HG02943 (cell line): ENCODE results near the gene CCDC77.
"Not testable (repeated sequence)": the region's sequence is repeated elsewhere in the genome, so short reads cannot be mapped to it uniquely, and the experiment has no call there.

Experiments
- ATAC-seq: cut with Tn5 transposase; IDR thresholded peaks from one replicate; pipeline ENCODE4 v1.9.1; 2021; ENCODE audit warnings: mild to moderate bottlenecking, low read depth, moderate library complexity; ENCODE audit not compliant: unreplicated experiment

The CCDC77 gene

GRCh38 chr12:401235-402028 lies at the start of gene CCDC77:
TSS of gene CCDC77 (plus strand) at chr12:401644. CDS start at chr12:409384, 7,740 bp downstream.
- ATAC-seq = peak; percentile 95

DNA sequence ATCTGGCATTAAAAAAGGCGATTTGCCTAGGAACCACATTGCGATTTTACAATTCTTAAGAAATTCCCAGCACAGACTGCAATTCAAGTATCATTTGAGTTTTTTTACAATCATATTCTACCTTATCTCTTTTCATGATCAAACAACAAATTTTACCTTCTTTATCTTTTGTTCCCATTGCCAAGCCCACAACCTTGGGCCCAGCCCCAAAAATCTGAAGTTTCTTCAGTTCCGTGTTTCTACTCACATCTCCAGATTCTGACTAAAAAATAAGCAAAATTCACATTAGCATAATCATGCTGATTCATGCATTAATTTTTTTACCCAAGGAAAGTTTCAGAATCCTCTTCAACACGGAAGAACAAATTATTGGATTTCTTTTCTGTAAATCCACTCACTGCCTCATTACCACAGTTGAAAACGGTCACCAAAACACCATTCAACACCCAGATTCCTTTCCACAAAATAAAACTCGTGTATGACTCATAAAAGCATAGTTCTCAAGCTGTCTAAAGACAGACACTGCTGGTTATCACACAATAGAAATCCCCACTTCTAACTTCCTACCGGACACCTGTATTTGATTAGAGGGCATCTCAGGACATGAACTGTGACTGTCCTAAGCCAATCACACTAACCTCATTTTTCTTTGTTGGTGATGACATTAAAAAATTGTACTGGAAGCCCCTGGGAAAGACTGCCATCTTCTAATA lies 45.0 kb upstream of the CCDC77 start:
- ATAC-seq = no peak

- ATAC-seq = no peak
These were observed 42.4 kb upstream of the CCDC77 start for GRCh38 chr12:359091-359490.

- ATAC-seq = no peak
These were observed 34.6 kb upstream of the CCDC77 start for GRCh38 chr12:366820-367219.

GRCh38 chr12:367972-368371 lies 33.5 kb upstream of the CCDC77 start:
- no peak for ATAC-seq

- not testable (repeated sequence) for ATAC-seq
These were observed 30.5 kb upstream of the CCDC77 start for GRCh38 chr12:370739-371485.

- ATAC-seq = no peak
These were observed 14.8 kb upstream of the CCDC77 start for GRCh38 chr12:386651-387050.

- ATAC-seq = no peak
These were observed 13.4 kb upstream of the CCDC77 start for GRCh38 chr12:388012-388411.

GRCh38 chr12:388541-389141 lies 12.8 kb upstream of the CCDC77 start:
- peak; percentile 19 for ATAC-seq

GRCh38 chr12:389142-390096 lies 12.0 kb upstream of the CCDC77 start, which contains the start of gene KDM5A:
TSS of gene KDM5A (minus strand) at chr12:389320. CDS start at chr12:389091, 229 bp downstream.
- peak; percentile 94 for ATAC-seq

DNA sequence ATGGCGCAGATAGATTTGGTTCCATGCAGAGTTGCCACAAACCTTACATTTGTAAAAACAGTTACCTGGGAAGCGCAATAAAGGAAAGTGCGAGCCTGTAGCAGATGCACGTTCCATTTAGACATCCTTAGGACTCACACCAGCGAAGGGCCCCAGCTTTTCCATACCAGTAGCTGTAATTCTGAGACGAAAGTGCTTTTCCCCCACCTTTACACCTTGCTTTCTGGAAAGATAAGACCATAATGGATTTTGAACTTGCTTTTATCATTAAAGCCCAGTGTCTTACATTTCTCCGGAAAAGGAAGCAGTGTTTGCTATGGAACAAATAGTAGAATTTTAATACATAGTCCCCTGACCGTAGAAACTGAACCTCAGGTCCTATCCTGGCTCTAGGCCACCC lies 616 bp upstream of the CCDC77 start:
- no peak for ATAC-seq

DNA sequence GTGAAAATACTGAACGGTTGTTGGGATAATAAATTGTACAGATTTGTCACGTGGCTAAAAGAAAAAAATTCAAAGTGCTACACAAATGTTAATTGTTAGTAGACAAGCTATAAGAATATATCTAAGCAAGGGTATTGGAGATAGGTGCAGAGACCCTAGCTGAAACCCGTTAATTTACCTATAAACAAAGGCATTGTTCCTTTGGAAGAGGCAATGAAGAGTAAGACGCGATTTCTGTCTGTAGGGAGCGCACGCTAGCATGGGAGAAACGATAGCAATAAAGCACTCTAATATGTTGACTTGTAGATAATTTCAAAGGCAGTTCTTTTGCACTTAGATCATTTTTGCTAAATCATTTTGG lies 565 bp downstream of the CCDC77 start:
- no peak for ATAC-seq

GRCh38 chr12:414859-415258 lies 13.4 kb downstream of the CCDC77 start:
- ATAC-seq = no peak

DNA sequence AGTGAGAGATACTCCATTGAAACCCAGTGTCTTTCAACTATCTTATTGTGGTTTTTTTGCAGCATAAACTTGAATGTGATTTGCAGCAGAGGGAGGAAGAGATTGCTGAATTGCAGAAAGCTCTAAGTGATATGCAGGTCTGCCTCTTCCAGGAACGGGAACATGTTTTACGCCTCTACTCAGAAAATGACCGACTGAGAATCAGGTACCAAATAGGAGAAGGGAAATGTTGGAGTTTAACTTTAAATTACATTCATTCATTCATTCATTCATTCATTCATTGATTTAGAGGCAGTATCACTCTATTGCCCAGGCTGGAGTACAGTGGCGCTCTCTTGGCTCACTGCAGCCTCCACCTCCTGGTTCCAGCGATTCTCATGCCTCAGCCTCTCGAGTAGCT lies 17.0 kb downstream of the CCDC77 start:
- no peak for ATAC-seq

GRCh38 chr12:422526-422925 lies 21.1 kb downstream of the CCDC77 start:
- ATAC-seq = no peak

DNA sequence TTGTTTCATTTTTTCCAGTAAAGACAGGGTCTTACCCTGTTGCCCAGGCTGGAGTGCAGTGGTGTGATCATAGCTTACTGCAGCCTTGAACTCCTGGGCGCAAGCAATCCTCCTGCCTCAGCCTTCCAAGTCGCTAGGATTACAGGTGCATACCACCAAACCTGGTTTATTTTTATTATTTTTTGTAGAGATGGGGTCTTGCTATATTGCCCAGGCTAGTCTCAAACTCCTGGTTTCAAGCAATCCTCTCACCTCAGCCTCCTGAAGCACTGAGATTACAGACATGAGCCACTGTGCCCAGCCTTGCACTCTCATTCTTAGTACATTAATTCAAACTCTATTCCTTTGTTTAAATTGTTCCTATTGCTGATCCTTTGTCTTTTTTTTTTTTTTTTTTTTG lies 34.3 kb downstream of the CCDC77 start:
- ATAC-seq = not testable (repeated sequence)

GRCh38 chr12:442235-442884 lies 40.9 kb downstream of the CCDC77 start:
- no peak for ATAC-seq

DNA sequence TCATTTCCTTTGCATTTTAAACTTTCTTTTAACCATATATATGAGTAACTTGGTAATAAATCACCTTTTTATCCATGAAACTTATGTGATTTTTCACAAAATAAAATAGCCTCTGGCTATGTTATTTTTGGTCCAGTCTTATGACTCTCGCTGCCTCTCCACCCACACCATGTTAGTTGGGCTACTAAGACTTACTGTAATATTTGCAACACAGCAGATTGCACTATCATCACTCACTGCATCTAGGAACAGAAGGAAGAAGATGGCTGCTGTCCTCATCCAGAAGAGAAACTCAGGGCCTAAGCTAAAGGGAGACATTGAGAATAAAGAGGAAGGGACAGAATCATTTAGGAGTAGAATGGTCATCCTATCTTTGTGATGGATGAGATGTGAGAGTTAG lies 45.7 kb downstream of the CCDC77 start:
- no peak for ATAC-seq

DNA sequence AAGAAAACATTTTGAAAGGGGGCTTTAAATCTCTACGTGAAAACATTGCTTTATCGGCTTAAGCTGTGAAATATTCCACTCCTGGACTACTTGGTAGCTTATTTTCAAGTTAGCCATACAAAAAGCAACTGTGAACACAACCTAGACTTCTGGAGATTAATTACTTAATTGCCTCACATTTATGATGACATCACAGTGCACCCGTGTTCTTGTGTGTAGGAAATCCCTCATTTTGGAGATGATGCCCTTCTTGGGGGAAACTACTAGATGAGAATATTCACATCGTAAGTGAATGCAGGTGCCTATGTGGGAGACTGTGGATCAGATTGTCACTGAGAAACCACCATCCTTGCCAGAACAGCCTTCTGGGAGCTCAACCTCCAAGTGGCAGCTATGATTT lies 47.8 kb downstream of the CCDC77 start:
- ATAC-seq = no peak
